GM21526 (cell line): Measurements from ENCODE around the gene ITIH4.
"Not testable (repeated sequence)": the region's sequence is repeated elsewhere in the genome, so short reads cannot be mapped to it uniquely, and the experiment has no call there.

Experiments
- ATAC-seq: cut with Tn5 transposase; IDR thresholded peaks from one replicate; pipeline ENCODE4 v1.9.1; 2021; ENCODE audit warnings: moderate library complexity; ENCODE audit not compliant: unreplicated experiment, low FRiP score

ITIH4 gene

DNA sequence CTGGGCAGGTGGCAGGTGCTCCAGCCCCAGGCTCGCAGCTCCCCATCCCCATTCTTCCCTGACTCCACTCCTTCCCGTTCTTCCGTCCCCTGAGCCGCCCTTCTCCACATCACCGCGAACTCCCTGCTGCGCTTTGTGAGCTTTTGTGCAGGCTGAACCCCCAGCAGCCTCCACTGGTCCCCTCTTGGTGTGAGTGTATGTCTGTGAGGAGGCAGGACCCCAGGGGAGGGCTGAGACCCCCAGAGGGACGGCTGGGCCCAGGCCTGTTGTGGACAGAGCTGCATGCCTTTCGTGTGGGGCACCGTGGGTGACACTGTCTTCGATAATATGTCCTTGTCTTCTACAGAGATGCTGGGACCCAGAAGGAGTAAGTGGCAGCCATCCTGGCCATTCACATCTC lies 43.2 kb downstream of the ITIH4 start:
- ATAC-seq: no peak

DNA sequence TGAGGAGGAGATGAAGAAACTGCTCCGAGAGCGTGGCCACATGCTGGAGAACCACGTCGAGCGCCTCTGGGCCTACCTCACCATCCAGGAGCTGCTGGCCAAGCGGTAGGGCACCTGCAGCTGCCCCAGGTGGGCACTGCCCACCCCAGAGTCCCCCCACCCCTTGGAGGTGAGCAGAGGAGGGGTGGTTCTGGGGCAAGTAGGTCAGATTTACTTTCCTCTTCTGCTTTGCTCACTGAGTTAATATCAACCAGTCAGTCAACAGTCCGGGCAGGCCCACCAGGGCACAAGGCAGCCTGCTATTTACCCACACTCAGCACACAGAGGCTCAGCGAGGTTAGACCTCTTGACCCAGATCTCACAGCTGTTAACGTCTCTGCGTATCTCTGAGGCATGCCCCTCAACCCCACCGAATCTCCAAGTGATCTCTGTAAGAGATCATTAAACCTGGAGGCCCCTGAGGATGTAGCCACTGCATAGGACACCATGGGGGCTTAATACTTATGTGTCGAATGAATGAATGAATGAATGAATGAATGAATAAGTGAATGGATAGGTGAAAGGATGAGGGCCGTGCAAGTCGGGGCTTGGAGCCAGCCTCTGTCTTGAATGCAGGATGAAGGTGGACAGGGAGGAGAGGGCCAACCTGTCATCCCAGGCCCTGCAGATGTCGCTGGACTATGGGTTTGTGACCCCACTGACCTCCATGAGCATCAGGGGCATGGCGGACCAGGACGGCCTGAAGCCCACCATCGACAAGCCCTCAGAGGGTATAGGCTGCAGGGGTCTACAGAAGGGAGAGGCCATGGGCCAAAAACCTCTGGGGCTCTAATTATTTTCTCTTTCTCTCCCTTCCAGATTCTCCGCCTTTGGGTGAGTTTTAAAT lies 43.9 kb downstream of the ITIH4 start:
- ATAC-seq: no peak

- no peak for ATAC-seq
Measured at GRCh38 chr3:52784931-52785590, 45.4 kb downstream of the ITIH4 start.

DNA sequence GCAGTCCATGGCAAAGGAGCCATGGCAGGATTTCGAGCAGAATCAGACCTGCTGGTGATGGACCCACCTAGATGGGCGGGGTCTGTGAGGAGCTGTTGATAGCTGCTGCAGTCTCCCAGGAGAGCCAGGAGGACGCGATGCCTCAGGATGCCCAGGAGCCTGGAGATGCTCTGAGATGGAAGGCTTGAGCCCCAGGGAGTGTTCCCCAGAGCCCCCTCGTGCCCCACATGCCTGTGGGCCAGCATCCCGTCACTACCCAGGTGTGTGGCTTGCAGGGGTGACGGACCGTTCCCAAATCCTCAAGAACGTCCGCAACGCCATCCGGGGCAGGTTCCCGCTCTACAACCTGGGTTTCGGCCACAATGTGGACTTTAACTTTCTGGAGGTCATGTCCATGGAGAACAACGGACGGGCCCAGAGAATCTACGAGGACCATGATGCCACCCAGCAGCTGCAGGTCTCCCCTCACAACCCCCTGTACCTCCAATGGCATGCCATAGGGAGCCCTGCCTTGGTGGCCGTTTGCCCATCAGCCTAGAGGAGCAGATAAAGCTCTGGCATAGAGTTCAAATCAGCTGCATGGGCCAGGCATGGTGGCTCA lies 46.4 kb downstream of the ITIH4 start:
- ATAC-seq: no peak

DNA sequence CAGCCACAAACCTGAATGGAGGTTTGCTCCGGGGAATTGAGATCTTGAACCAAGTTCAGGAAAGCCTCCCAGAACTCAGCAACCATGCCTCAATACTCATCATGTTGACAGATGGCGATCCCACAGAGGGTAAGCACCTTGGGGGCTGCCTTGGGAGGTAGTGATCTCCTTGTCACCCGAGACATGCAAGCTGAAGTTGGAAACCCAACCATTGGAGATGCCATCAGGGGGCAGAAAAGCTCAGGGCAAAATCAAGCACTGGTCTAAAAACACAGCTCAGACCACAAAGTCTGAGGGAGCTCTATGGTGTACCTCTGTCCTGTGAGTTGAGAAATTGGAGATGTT lies 47.3 kb downstream of the ITIH4 start:
- ATAC-seq: no peak

DNA sequence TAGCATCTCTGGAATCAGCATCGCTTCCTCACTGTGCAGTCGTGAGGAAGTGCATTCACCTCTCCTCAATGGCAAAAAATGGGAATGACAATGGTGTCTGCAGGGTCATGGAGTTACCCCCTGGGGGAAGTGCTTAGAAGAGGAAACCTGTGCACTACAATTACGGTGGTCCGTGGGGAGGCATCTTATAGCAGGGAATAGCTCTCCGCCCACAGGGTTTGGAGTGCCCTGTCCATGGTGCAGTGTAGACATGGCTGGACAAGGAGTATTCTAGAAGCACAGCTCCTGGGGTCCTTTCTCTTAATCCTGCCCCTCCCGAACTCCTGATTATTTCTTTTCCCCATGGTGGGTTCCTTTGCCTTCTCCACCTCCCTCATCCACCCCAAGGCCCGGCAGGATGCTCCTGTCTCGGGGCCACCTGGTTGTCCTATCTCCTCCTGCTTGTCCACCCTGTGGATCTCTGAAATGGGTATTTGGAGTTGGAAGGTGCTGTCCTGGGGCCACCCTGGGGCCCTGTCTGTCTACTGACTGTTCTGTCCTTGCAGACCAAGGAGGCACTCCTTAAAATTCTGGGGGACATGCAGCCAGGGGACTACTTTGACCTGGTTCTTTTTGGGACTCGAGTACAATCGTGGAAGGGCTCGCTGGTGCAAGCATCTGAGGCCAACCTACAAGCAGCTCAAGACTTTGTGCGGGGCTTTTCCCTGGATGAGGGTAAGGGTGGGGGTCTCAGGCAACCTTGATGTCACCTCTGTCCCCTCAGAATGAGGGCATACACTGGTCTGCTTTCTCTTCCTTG lies 47.9 kb downstream of the ITIH4 start:
- no peak for ATAC-seq

DNA sequence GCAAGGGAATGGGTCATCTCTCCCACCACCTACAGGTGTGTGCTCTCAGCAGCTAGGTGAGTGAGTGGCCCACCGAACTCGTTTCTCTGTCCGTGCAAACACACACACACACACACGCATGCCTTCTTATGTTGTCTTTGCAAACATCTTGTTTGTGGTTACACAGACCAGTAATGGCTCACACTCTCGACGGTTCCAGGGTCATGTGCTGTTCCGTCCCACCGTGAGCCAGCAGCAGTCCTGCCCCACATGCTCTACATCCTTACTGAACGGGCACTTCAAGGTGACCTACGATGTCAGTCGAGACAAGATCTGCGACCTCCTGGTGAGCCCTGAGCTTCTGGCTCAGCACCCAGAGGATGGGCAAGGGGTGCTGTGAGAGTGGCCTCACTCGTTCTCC lies 48.7 kb downstream of the ITIH4 start:
- no peak for ATAC-seq

DNA sequence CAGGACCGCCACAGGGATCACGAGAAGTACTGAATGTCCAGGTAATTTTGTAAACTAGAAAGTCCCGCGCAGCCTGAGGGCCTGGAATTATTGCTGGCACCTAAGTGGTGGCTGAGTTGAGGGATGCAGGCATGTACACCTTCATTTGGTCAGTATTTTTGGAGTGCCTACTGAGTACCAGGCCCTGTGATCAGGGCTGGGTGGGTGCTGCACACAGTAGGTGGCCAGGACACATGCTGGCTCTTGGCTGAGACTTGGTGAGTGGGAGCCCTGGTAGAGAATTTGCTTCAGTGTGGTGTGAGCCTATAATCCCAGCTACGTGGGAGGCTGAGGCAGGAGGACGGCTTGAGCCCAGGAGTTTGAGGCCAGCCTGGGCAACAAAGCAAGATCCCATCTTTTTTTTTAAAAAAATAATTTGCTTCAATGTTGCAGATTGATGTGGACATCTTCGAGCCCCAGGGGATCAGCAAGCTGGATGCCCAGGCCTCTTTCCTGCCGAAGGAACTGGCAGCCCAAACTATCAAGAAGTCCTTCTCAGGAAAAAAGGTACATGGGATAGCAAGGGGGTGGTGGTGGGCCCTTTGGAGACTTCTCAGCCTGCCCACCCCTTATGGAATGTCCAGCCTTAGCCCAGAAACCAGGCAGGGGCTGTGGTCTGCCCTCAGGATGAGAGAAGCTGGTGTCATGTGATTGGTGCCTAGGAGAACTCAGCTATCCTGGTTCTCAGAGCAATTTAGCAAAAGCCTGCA lies 50.5 kb downstream of the ITIH4 start:
- ATAC-seq: no peak

DNA sequence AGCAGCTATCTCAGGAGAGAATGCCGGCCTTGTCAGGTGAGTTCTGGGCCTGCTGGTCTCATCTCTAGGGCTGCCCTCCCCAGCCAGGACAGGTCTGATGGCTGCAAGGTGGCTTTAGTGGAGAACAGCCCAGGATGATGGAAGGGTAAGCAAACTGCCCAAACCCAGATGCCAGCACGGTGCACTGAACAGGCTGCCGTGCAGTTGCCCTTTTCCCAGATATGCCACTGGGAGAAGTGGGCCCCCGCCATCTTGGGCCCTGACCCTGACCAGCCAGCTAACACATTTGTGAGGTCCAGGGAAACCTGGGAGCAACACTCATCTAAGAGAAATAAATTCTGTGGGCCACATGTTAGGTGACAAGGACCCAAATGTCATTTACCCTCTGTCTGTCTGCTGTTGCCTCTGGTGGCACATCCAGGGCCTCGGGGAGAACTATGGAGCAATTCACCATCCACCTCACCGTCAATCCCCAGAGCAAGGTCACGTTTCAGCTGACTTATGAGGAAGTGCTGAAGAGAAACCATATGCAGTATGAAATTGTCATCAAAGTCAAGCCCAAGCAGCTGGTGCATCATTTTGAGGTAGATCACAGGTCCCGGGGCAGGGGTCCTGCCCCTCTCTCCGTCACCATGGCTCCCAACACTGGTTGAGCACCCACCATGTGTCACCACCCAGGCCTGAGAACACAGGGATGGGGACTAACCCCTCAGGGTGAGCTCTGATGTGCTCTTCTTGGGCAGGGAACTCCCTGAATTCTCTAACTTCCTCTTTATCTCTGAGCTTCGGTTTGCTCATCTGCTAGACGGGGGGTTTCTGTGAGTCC lies 51.2 kb downstream of the ITIH4 start:
- no peak for ATAC-seq

GRCh38 chr3:52777959-52778805 lies 52.3 kb downstream of the ITIH4 start:
- ATAC-seq: no peak

GRCh38 chr3:52777127-52777958 lies 53.1 kb downstream of the ITIH4 start, which contains the start of gene ITIH1:
Gene ITIH1 (plus strand): TSS chr3:52777599. CDS start chr3:52777616, 17 bp downstream.
- no peak for ATAC-seq

- not testable (repeated sequence) for ATAC-seq
Measured at GRCh38 chr3:52776486-52776885, 54.0 kb downstream of the ITIH4 start.

DNA sequence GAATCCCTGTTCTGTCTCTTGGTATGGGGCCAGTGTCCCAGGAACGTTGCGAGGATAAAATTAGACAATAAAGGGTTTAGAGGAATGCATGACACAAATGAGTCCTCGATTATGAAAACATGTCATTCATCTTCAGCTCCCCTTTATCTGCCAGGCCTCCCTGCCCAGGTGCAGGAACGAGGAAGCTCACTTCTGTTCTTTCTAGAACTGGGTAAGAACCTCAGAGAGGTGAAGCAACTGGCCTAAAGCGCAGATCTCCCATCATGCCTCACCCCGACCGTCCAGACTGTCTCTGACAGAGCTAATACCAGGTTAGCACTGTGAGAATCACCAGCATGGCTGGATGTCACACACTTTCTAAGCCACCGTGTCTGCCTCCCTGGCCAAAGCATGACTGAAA lies 54.6 kb downstream of the ITIH4 start:
- no peak for ATAC-seq

DNA sequence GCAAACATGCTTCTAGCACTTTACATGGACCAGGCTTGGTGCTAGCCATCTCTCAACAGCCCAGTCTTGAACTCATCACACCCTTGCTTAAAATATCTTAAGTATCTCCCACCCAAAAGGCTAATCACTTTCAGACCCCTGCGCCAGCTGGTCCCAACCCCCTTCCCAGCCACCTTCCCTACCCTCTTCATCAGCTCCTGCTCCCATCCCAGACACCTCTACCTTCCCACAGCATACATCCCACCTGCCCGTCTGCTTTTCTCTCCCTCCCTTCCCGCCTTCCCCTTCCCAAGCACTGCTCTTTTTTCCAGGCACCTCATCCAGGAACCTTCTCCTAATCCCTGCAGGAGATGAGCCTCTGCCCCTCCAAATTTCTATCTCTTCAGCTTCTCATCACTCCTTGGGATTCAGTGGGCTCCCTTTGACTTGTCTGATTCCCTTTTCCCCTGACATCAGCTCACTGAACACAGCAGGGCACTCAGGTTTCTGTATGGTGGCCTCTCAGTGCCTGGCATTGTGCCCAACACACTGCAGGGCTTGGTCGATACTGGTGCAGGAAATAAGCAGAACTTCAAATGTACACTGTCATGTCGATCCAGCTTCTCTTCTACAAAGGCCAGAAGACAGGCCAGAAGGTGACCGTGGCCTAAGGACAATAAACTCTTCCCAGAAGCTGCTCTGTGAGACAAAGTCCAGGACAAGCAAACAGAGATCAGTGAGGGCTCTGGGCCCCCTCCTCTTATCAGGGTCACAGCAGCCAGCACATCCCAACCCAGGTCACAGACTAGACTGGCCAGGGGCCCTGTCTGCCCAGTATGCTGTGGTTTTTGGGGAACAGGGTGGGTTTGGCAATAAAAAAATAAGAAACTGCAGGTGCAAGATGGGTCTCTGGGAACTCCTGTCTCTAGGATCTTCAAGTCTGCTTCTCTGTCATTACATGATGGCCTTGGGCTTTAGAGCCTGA lies 55.3 kb downstream of the ITIH4 start:
- no peak for ATAC-seq

GRCh38 chr3:52774066-52774713 lies 56.3 kb downstream of the ITIH4 start:
- no peak for ATAC-seq
